Naive thymus-derived CD4-positive, alpha-beta T cell (primary cell): ENCODE measurements around the gene TMEM95. TPM values are rescaled to one million over a fixed set of nuclear protein-coding genes. Genes with fewer than 3 reads are reported as not detected.

ENCODE experiments used
- ATAC-seq: fragments of 150-1000 bp; cut with Tn5 transposase; 2 replicates; pipeline ENCODE4 v1.10.0; 2021; ENCODE audit warnings: mild to moderate bottlenecking, moderate library complexity
- CTCF ChIA-PET: fragments of 350-600 bp; sonication (Branson Sonifier 250); formaldehyde crosslinking; loops from one replicate; lab custom pipeline; 2021; ENCODE audit warnings: antibody characterized with exemption; lab: Charles Lee
- POLR2A ChIA-PET: fragments of 350-600 bp; sonication (Branson Sonifier 250); formaldehyde crosslinking; loops from one replicate; lab custom pipeline; 2021; ENCODE audit warnings: antibody characterized with exemption, inconsistent platforms; lab: Charles Lee
- DNase-seq, 9 donors: peaks; one replicate each; pipeline versions ENCODE4 v3.0.0 to v3.0.0-alpha.2; 2020 to 2022; ENCODE audit warnings: mixed read lengths in 1 of 9
- H3K27ac ChIP-seq: one replicate; pipeline ENCODE4 v1.7.0; 2013; ENCODE audit warnings: mild to moderate bottlenecking, low read depth, low read length, moderate library complexity
- H3K27me3 ChIP-seq, 2 donors: one replicate each; pipeline ENCODE4 v1.7.0; 2013; ENCODE audit warnings: low read length in 2 of 2, mild to moderate bottlenecking in 2 of 2, moderate library complexity in 2 of 2; ENCODE audit not compliant: control insufficient read depth in 2 of 2, insufficient read depth in 2 of 2
- H3K36me3 ChIP-seq, 3 experiments: 1 replicate in 2 of 3; 2 replicates in 1 of 3; pipeline ENCODE4 v1.7.0; 2013; ENCODE audit warnings: low read length in 3 of 3, mild to moderate bottlenecking in 3 of 3, moderate library complexity in 1 of 3; ENCODE audit not compliant: insufficient read depth in 3 of 3, control insufficient read depth in 2 of 3
- H3K4me1 ChIP-seq, 2 donors: one replicate each; pipeline ENCODE4 v1.7.0; 2013; ENCODE audit warnings: low read length in 2 of 2, mild to moderate bottlenecking in 2 of 2, moderate library complexity in 1 of 2; ENCODE audit not compliant: control insufficient read depth in 2 of 2, insufficient read depth in 2 of 2
- H3K4me3 ChIP-seq: 2 replicates; pipeline ENCODE4 v1.7.0; 2013; ENCODE audit warnings: mild to moderate bottlenecking, low read length
- H3K9me3 ChIP-seq, 3 experiments: 1 replicate in 2 of 3; 2 replicates in 1 of 3; pipeline ENCODE4 v1.7.0; 2013; ENCODE audit warnings: low read length in 3 of 3; ENCODE audit not compliant: control insufficient read depth in 2 of 3
- H3K27ac Mint-ChIP-seq, 9 donors: one replicate each; pipeline ENCODE4 v1.8.0; 2020 to 2022; ENCODE audit warnings: mixed read lengths in 9 of 9, mild to moderate bottlenecking in 8 of 9, moderate library complexity in 5 of 9, inconsistent platforms in 2 of 9
- H3K27me3 Mint-ChIP-seq, 5 donors: one replicate each; pipeline ENCODE4 v1.8.0; 2021 to 2022; ENCODE audit warnings: mixed read lengths in 5 of 5, mild to moderate bottlenecking in 1 of 5
- H3K36me3 Mint-ChIP-seq, 5 donors: one replicate each; pipeline ENCODE4 v1.8.0; 2020 to 2022; ENCODE audit warnings: mixed read lengths in 5 of 5, mild to moderate bottlenecking in 3 of 5, inconsistent platforms in 1 of 5
- H3K4me1 Mint-ChIP-seq, 7 donors: one replicate each; pipeline ENCODE4 v1.8.0; 2020 to 2022; ENCODE audit warnings: mixed read lengths in 7 of 7, mild to moderate bottlenecking in 3 of 7, inconsistent platforms in 1 of 7
- H3K4me3 Mint-ChIP-seq, 10 donors: one replicate each; pipeline ENCODE4 v1.8.0; 2020 to 2022; ENCODE audit warnings: mild to moderate bottlenecking in 10 of 10, mixed read lengths in 10 of 10, moderate library complexity in 6 of 10, inconsistent platforms in 2 of 10
- H3K9me3 Mint-ChIP-seq, 11 donors: one replicate each; pipeline ENCODE4 v1.8.0; 2020 to 2022; ENCODE audit warnings: mixed read lengths in 11 of 11, mild to moderate bottlenecking in 4 of 11, inconsistent platforms in 1 of 11, moderate library complexity in 1 of 11
- intact Hi-C, 2 donors: fragments of 100-400 bp; cut with micrococcal nuclease; formaldehyde crosslinking; loops; one replicate each; pipeline ENCODE4 v1.15.1; 2023
- polyA plus RNA-seq, 2 donors: library from polyadenylated mRNA; unstranded; fragments of 300-500 nt; fragmentation: Illumina TruSeq; gene quantifications; one replicate each; pipeline ENCODE4 v1.2.3, GENCODE V29; 2021
- total RNA-seq, 6 experiments: library from RNA in 5 of 6; stranded (reverse) in 5 of 6; gene quantifications; 1 replicate in 5 of 6; 2 replicates in 1 of 6; pipeline ENCODE4 v1.2.3 and lab custom pipeline; 2021 to 2026

The TMEM95 gene
- total and polyA plus RNA-seq, 7 experiments from 2014 or later, result not detected

GRCh38 chr17:7322520-7323194, 32.3 kb upstream of the TMEM95 start:
- no peaks in the 10 kb centered on the region for H3K9me3 Mint-ChIP-seq
- peak overlapping the region in 1 of 10 donors; percentile 7 for H3K4me3 Mint-ChIP-seq
- H3K27me3 ChIP-seq, result no peaks in the 10 kb centered on the region
- peaks cover 7 to 87% (median 21%) of the 10 kb centered on the region in 3 experiments for H3K36me3 ChIP-seq
- no peak for DNase-seq
- no peak for ATAC-seq
- H3K4me3 ChIP-seq, result no peak overlapping the region
- ChIA-PET CTCF (interaction anchor here (1.5 to 2.3 kb wide), 3 partner anchors 22 to 114 kb away, joined by 3 to 16 read pairs (median 5); no protein-coding TSS in a partner anchor), POLR2A (interaction anchor here (1.4 to 22.8 kb wide), 4 partner anchors 7 to 22 kb away, joined by 5 to 336 read pairs (median 23); partner anchors contain the start of genes ACAP1, EIF5A, GPS2 and NEURL4)
- intact Hi-C loops, result no loop called here
- no peaks in the 10 kb centered on the region for H3K4me1 ChIP-seq
- H3K27ac Mint-ChIP-seq, result no peak overlapping the region
- H3K9me3 ChIP-seq, result no peaks in the 10 kb centered on the region
- H3K4me1 Mint-ChIP-seq, result peaks cover 0 to 22% (median 10%) of the 10 kb centered on the region in 7 donors
- no peak overlapping the region for H3K27ac ChIP-seq
- no peaks in the 10 kb centered on the region for H3K27me3 Mint-ChIP-seq
- peaks cover 0 to 29% (median 0%) of the 10 kb centered on the region in 5 donors for H3K36me3 Mint-ChIP-seq

DNA sequence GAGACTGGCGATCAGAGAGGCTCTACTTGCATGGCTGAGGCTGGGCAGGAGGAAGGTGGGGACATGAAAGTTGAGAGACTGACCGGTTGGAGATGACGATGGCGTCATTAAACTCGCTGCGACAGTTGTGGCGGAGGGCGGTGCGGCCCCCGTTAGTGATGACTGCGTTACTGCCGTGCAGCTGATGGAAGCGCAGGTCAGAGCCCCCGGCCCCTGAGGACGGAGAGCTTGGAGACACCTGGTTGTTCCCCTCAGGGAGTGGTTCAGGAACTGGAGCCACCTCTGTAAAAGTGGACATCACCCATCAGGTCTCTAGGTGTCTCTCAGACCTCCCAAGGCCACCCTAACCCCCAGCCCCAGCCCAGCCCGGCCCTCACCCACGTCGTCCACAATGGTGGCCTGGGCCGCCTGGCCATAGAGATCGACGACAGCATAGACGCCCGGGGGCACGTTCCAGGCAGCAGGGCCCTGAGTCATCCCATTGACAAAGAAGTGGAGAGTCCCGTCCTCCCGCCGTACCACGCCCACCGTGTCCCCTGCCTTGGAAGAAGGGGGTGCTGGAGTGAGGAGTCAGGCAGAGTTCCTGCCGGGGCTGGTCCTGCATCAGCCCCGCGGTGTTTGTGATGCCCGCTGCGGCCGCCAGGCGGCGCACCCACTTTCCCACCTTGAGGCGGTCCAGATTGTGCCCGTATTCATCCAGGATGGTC, 31.1 kb upstream of the TMEM95 start:
- H3K4me1 Mint-ChIP-seq, result peaks cover 9 to 34% (median 18%) of the 10 kb centered on the region in 7 donors
- ATAC-seq (peak; percentile 56), DNase-seq (peak; percentile 41 to 79 (median 62))
- CTCF ChIA-PET, result interaction anchor here (1.3 to 2.3 kb wide), 7 partner anchors 10 to 113 kb away, joined by 3 to 22 read pairs (median 5); partner anchors contain the start of genes ACAP1 and SLC2A4
- Histone ChIP-seq H3K36me3 (peaks cover 7 to 75% (median 21%) of the 10 kb centered on the region in 3 experiments), H3K27me3 (no peaks in the 10 kb centered on the region), H3K9me3 (no peaks in the 10 kb centered on the region), H3K4me1 (peaks cover 0 to 7% of the 10 kb centered on the region in 2 donors), H3K4me3 (no peak overlapping the region), H3K27ac (no peak overlapping the region)
- H3K9me3 Mint-ChIP-seq, result no peaks in the 10 kb centered on the region
- H3K27ac Mint-ChIP-seq, result peak overlapping the region in 2 of 9 donors; percentile 41 to 52
- POLR2A ChIA-PET, result interaction anchor here (0.7 to 22.8 kb wide), 5 partner anchors 11 to 26 kb away, joined by 3 to 336 read pairs (median 5); partner anchors contain the start of genes EIF5A and GPS2
- H3K27me3 Mint-ChIP-seq, result no peaks in the 10 kb centered on the region
- peaks cover 0 to 24% (median 0%) of the 10 kb centered on the region in 5 donors for H3K36me3 Mint-ChIP-seq
- no peak overlapping the region for H3K4me3 Mint-ChIP-seq
- intact Hi-C loops, result loop anchor here (1.0 kb wide), 5 partner anchors 12 to 44 kb away; partner anchors contain the start of gene ACAP1 (in 1 of the 2)

GRCh38 chr17:7324438-7324779, 30.5 kb upstream of the TMEM95 start:
- ATAC-seq, result no peak
- Mint-ChIP-seq H3K27me3 (no peaks in the 10 kb centered on the region), H3K4me3 (no peak overlapping the region)

GRCh38 chr17:7325031-7325528, 29.9 kb upstream of the TMEM95 start:
- no peak for DNase-seq
- peak overlapping the region in 1 of 10 donors; percentile 41 for H3K4me3 Mint-ChIP-seq
- no peaks in the 10 kb centered on the region for H3K9me3 ChIP-seq
- peak overlapping the region in 1 of 9 donors; percentile 42 for H3K27ac Mint-ChIP-seq
- no peak for ATAC-seq
- H3K27ac ChIP-seq, result no peak overlapping the region
- no peak overlapping the region for H3K4me3 ChIP-seq
- POLR2A ChIA-PET, result interaction anchor here (1.2 to 22.8 kb wide), 3 partner anchors 11 to 25 kb away, joined by 6 to 336 read pairs (median 8); partner anchors contain the start of genes ACAP1, EIF5A and GPS2
- peaks cover 0 to 7% of the 10 kb centered on the region in 2 donors for H3K4me1 ChIP-seq
- peaks cover 7 to 74% (median 21%) of the 10 kb centered on the region in 3 experiments for H3K36me3 ChIP-seq
- H3K9me3 Mint-ChIP-seq, result peaks cover 0 to 6% (median 0%) of the 10 kb centered on the region in 11 donors
- CTCF ChIA-PET, result interaction anchor here (0.6 to 2.3 kb wide), 9 partner anchors 9 to 44 kb away, joined by 3 to 22 read pairs (median 5); partner anchors contain the start of genes ACAP1, GPS2 and SLC2A4
- no peaks in the 10 kb centered on the region for H3K27me3 Mint-ChIP-seq
- peaks cover 10 to 43% (median 23%) of the 10 kb centered on the region in 7 donors for H3K4me1 Mint-ChIP-seq
- intact Hi-C loops, result loop anchor here in 1 of 2 donors (5.0 kb wide), 1 partner anchor 362 kb away; the partner anchor contains the start of genes TP53 and WRAP53
- H3K36me3 Mint-ChIP-seq, result peaks cover 0 to 22% (median 3%) of the 10 kb centered on the region in 5 donors
- no peaks in the 10 kb centered on the region for H3K27me3 ChIP-seq

More at GRCh38 chr17:7324438-7324779, 30.5 kb upstream of the TMEM95 start:
- Histone ChIP-seq H3K4me3 (no peak overlapping the region), H3K27ac (no peak overlapping the region), H3K36me3 (peaks cover 7 to 75% (median 21%) of the 10 kb centered on the region in 3 experiments), H3K27me3 (no peaks in the 10 kb centered on the region), H3K9me3 (no peaks in the 10 kb centered on the region), H3K4me1 (peaks cover 0 to 7% of the 10 kb centered on the region in 2 donors)
- H3K9me3 Mint-ChIP-seq, result peaks cover 0 to 3% (median 0%) of the 10 kb centered on the region in 11 donors
- H3K27ac Mint-ChIP-seq, result peak overlapping the region in 2 of 9 donors; percentile 41 to 52
- CTCF ChIA-PET, result interaction anchor here (0.6 to 2.3 kb wide), 10 partner anchors 9 to 112 kb away, joined by 3 to 22 read pairs (median 5); partner anchors contain the start of genes ACAP1, GPS2 and SLC2A4
- H3K36me3 Mint-ChIP-seq, result peaks cover 0 to 22% (median 2%) of the 10 kb centered on the region in 5 donors
- H3K4me1 Mint-ChIP-seq, result peaks cover 10 to 36% (median 18%) of the 10 kb centered on the region in 7 donors
- POLR2A ChIA-PET, result interaction anchor here (1.0 to 22.8 kb wide), 4 partner anchors 11 to 26 kb away, joined by 5 to 336 read pairs (median 7); partner anchors contain the start of genes ACAP1, EIF5A and GPS2
- intact Hi-C loops, result loop anchor here (1.0 kb wide), 5 partner anchors 12 to 44 kb away; partner anchors contain the start of gene ACAP1 (in 1 of the 2)
- DNase-seq, result no peak

DNA sequence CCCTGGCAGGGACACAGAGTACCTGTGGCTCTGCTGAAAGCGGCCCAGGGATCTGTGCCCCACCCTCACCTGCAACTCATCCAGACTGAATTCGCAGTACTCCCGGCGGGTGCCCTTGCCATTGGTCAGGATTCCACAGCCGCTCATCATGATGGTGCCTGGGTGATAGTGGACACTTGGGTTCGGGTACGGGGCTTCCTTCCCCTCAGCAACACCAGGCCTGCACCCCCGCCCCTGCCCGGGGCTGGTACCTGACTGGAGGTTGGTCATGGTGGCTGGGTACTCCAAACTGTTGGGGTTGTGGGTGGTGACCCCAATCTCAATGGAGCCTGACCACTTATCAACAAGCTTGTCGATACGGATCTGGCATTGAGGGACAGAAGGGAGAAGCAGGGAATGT, 28.8 kb upstream of the TMEM95 start:
- H3K27me3 Mint-ChIP-seq, result no peaks in the 10 kb centered on the region
- ChIA-PET POLR2A (interaction anchor here (1.6 to 22.8 kb wide), 3 partner anchors 10 to 13 kb away, joined by 8 to 336 read pairs (median 9); partner anchors contain the start of genes ACAP1, EIF5A and GPS2), CTCF (interaction anchor here (1.1 to 2.6 kb wide), 5 partner anchors 10 to 22 kb away, joined by 3 to 16 read pairs (median 5); partner anchors contain the start of genes ACAP1 and GPS2)
- H3K36me3 Mint-ChIP-seq, result peaks cover 0 to 18% (median 3%) of the 10 kb centered on the region in 5 donors
- H3K27ac Mint-ChIP-seq, result peak overlapping the region in 1 of 9 donors; percentile 65
- peaks cover 7 to 63% (median 16%) of the 10 kb centered on the region in 3 experiments for H3K36me3 ChIP-seq
- intact Hi-C loops, result loop anchor here in 1 of 2 donors (5.0 kb wide), 1 partner anchor 361 kb away; the partner anchor contains the start of genes TP53 and WRAP53
- H3K4me3 ChIP-seq, result no peak overlapping the region
- H3K4me3 Mint-ChIP-seq, result no peak overlapping the region
- H3K27me3 ChIP-seq, result no peaks in the 10 kb centered on the region
- no peak for DNase-seq
- H3K4me1 ChIP-seq, result peaks cover 10 to 18% of the 10 kb centered on the region in 2 donors
- peaks cover 0 to 6% (median 0%) of the 10 kb centered on the region in 11 donors for H3K9me3 Mint-ChIP-seq
- no peaks in the 10 kb centered on the region for H3K9me3 ChIP-seq
- no peak overlapping the region for H3K27ac ChIP-seq
- ATAC-seq, result no peak
- peaks cover 10 to 51% (median 28%) of the 10 kb centered on the region in 7 donors for H3K4me1 Mint-ChIP-seq
